Measurements from ENCODE around the gene RABGAP1L.

GRCh38 chr1:174376030-174376429 is 216.7 kb downstream of the RABGAP1L start:
- TF ChIP-seq EZH2 (IDR thresholded peaks at IDR 0.05) (no peak), POLR2AphosphoS5 (IDR thresholded peaks at IDR 0.05; ENCODE audit: borderline replicate concordance, low read depth, low read length) (no peak)
